Testis (tissue), 2 donors: ENCODE measurements around the gene GABBR2.

Experiments used
- CTCF ChIP-seq, 3 experiments: fragments of 450-650 bp in 2 of 3; fragments of 200-600 bp in 1 of 3; sonication (generic) in 1 of 3; IDR thresholded peaks; one replicate each; pipeline ENCODE4 v1.5.1; 2016 to 2019; ENCODE audit warnings: antibody characterized with exemption in 3 of 3, mild to moderate bottlenecking in 2 of 3, moderate library complexity in 1 of 3
- POLR2A ChIP-seq: fragments of 450-650 bp; IDR thresholded peaks from one replicate; pipeline ENCODE4 v1.6.1; 2017; ENCODE audit warnings: antibody characterized with exemption, mild to moderate bottlenecking, moderate library complexity

DNA sequence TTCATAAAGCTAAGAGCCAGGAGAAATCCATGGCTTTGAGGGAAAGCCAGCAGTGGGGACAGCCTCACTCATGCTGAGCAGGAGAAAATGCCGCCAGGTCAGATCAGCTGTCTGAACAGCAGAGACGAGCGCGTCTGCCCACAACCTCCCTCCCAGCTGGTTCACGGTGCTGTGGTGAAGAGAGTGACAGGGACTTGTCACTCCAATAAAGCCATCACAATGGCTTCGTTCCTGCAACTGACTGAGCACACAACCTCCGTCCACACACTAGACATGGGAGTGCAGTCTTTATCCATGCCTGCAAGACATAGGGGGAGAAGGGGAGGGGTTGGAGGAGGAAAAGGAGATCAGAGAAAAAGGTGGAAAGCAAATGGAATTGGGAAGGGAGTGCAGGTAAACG is 206.9 kb downstream of the GABBR2 start:
- TF ChIP-seq POLR2A = no peak
- no peak for TF ChIP-seq CTCF (IDR thresholded peaks at IDR 0.05)
